HepG2 (cell line): ENCODE measurements around the gene HEPACAM2. TPM values are rescaled to one million over a fixed set of nuclear protein-coding genes. Genes with fewer than 3 reads are reported as not detected.

Source experiments
- CEBPZ ChIP-seq: IDR thresholded peaks from 2 replicates; pipeline ENCODE4 v1.6.1; 2012; ENCODE audit warnings: low read length, improper control_type of control experiment
- EP300 ChIP-seq, 3 experiments: sonication (generic) in 1 of 3; formaldehyde crosslinking in 1 of 3; IDR thresholded peaks; 2 replicates each; pipeline versions ENCODE4 v1.5.1 to v1.6.1; 2011 to 2020; ENCODE audit warnings: low read depth in 2 of 3, low read length in 2 of 3, borderline replicate concordance in 1 of 3, improper control_type of control experiment in 1 of 3, mild to moderate bottlenecking in 1 of 3, missing genetic modification reagents in 1 of 3, moderate library complexity in 1 of 3
- HNRNPH1 ChIP-seq: fragments of 200-400 bp; formaldehyde crosslinking; optimal IDR thresholded peaks from 2 replicates; pipeline ENCODE3; 2017; ENCODE audit warnings: mild to moderate bottlenecking, low read depth, low read length
- IKZF5 ChIP-seq: IDR thresholded peaks from 2 replicates; pipeline ENCODE4 v1.6.1; 2018; ENCODE audit warnings: missing genetic modification reagents, mild to moderate bottlenecking, missing compliant biosample characterization
- JDP2 ChIP-seq: sonication (generic); formaldehyde crosslinking; IDR thresholded peaks from 2 replicates; pipeline ENCODE4 v1.8.1; 2022; ENCODE audit warnings: missing genetic modification reagents, borderline replicate concordance
- MBNL3 ChIP-seq: fragments of 250-450 bp; sonication (Bioruptor Pico); conservative IDR thresholded peaks from 2 replicates; pipeline ENCODE4 v1.8.0; 2022; ENCODE audit warnings: mild to moderate bottlenecking, inconsistent platforms
- PBX3 ChIP-seq: sonication (generic); formaldehyde crosslinking; IDR thresholded peaks from 2 replicates; pipeline ENCODE4 v1.8.1; 2023; ENCODE audit warnings: missing genetic modification reagents, inconsistent platforms, borderline replicate concordance
- RNF2 ChIP-seq: fragments of 450-650 bp; conservative IDR thresholded peaks from 2 replicates; pipeline ENCODE4 v1.6.1; 2016; ENCODE audit warnings: low read depth
- SNAPC5 ChIP-seq: sonication (generic); formaldehyde crosslinking; IDR thresholded peaks from 2 replicates; pipeline ENCODE4 v1.8.1; 2023; ENCODE audit warnings: mild to moderate bottlenecking, missing genetic modification reagents, borderline replicate concordance
- THAP8 ChIP-seq: sonication (generic); formaldehyde crosslinking; IDR thresholded peaks from 2 replicates; pipeline ENCODE4 v1.5.1; 2020; ENCODE audit warnings: missing genetic modification reagents, mild to moderate bottlenecking, borderline replicate concordance
- THYN1 ChIP-seq: sonication (generic); formaldehyde crosslinking; IDR thresholded peaks from 2 replicates; pipeline ENCODE4 v1.8.1; 2023; ENCODE audit warnings: low read depth, mild to moderate bottlenecking, moderate library complexity, missing genetic modification reagents, borderline replicate concordance
- WIZ ChIP-seq: sonication (generic); formaldehyde crosslinking; IDR thresholded peaks from 2 replicates; pipeline ENCODE4 v1.5.1; 2020; ENCODE audit warnings: mild to moderate bottlenecking, missing genetic modification reagents
- ZNF597 ChIP-seq: sonication (generic); formaldehyde crosslinking; IDR thresholded peaks from 2 replicates; pipeline ENCODE4 v1.5.0; 2020; ENCODE audit warnings: missing genetic modification reagents
- ZNF598 ChIP-seq: sonication (generic); formaldehyde crosslinking; IDR thresholded peaks from 2 replicates; pipeline ENCODE4 v1.5.1; 2020; ENCODE audit warnings: mild to moderate bottlenecking, missing genetic modification reagents, borderline replicate concordance
- ZUFSP ChIP-seq: sonication (generic); formaldehyde crosslinking; IDR thresholded peaks from 2 replicates; pipeline ENCODE4 v1.9.0; 2021; ENCODE audit warnings: missing genetic modification reagents, mild to moderate bottlenecking, borderline replicate concordance
- polyA plus RNA-seq, 8 experiments: library from polyadenylated mRNA; depleted of rRNA in 3 of 8; stranded (reverse) in 7 of 8; unstranded in 1 of 8; fragments of >200 nt; fragmentation: Illumina TruSeq in 4 of 8; extraction: Trizol in 4 of 8; gene quantifications; 2 replicates each; pipeline versions ENCODE4 v1.2.1 to v1.2.3, GENCODE V29; 2011 to 2016; ENCODE audit warnings: low read depth in 4 of 8, missing spikeins in 1 of 8, mixed read lengths in 1 of 8; ENCODE audit not compliant: insufficient read depth in 1 of 8
- total RNA-seq, 5 experiments: library from RNA; depleted of rRNA; stranded (reverse); fragments of >200 nt; fragmentation: Illumina TruSeq; extraction: Trizol; gene quantifications; 2 replicates each; pipeline ENCODE4 v1.2.3, GENCODE V29; 2016; ENCODE audit warnings: low read depth in 1 of 5

Gene HEPACAM2
- total and polyA plus RNA-seq, 2 of the 13 experiments (the other 11 are each of a cell fraction or from before 2014, with no cell fraction given), result not detected

GRCh38 chr7:93231799-93232672 lies 5.8 kb upstream of the HEPACAM2 start, which contains the start of gene VPS50 (continued):
- TF ChIP-seq THAP8 (CRISPR knock-in tag) (no peak), CEBPZ (no peak), SNAPC5 (CRISPR knock-in tag) (no peak), IKZF5 (CRISPR knock-in tag) (peak; percentile 30; the same call in 1 of the 2 replicates), THYN1 (CRISPR knock-in tag) (no peak), JDP2 (CRISPR knock-in tag) (no peak), ZUFSP (CRISPR knock-in tag) (no peak), WIZ (no peak), HNRNPH1 (no peak), EP300 (IDR thresholded peaks at IDR 0.05; ENCODE audit: low read depth in 2 of 2, low read length in 2 of 2) (peak in 1 of 2 experiments; percentile 11; a peak in 1 of 4 replicates), EP300 (CRISPR knock-in tag; IDR thresholded peaks at IDR 0.05; ENCODE audit: borderline replicate concordance) (no peak), PBX3 (no peak), RNF2 (no peak), ZNF598 (CRISPR knock-in tag) (no peak; the same call in 1 of the 2 replicates), MBNL3 (CRISPR knock-in tag) (no peak), ZNF597 (CRISPR knock-in tag) (no peak)
